Measurements from ENCODE around the gene TMEM191C. TPM values are rescaled to one million over a fixed set of nuclear protein-coding genes. Genes with fewer than 3 reads are reported as not detected.
"Not testable (repeated sequence)": the region's sequence is repeated elsewhere in the genome, so short reads cannot be mapped to it uniquely, and the experiment has no call there.

The TMEM191C gene
- total RNA-seq, 6 experiments from 2014 or later: 0.12 to 1.4 (median 0.66) TPM

DNA sequence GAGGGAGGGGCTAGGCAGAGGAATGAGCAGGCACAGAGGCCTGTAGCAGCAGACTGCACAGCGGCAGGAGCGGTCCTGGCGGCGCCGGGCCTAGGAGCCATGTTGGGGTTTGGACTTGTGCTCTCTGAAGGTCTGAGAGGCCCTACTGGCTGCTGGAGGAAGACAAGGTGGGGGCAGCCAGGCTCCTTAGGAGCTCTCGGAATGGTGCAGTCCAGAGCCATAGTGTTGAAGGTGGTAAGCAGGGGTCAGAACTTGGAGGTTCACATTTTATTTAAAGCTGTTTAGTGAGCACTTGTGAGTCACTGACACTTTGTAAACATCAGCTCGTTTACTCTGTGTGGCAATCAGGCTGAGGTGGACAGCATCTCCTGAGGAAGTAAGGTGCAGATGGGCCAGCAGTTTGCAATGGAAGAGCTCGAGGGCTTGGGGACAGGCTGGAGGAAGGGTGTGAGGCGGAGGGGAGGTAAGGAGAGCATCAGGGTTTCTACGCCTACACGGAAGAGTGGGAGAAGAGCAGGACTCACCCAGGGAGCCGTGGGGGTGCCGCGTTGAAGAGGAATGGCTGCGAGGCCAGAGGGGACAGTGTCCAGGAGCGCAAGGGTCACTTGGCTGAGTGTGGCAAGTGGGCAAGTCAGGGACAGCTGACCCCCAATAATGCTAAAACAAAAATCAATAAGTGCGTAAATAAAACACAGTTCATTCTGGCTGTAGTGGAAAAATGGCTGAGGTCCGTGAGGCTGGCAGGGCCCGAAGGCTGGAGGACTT lies 10.0 kb upstream of the TMEM191C start:
- Histone ChIP-seq H3K36me3 (no peaks in the 10 kb centered on the region), H3K4me3 (no peak overlapping the region), H3K9me3 (no peaks in the 10 kb centered on the region), H3K4me1 (peaks cover 0 to 32% (median 14%) of the 10 kb centered on the region in 4 donors), H3K27me3 (no peaks in the 10 kb centered on the region), H3K27ac (peak overlapping the region in 1 of 3 donors; percentile 55)
- DNase-seq (peak in 2 of 3 donors; percentile 77 to 80), ATAC-seq (peak; percentile 77 to 88 (median 82))
- TF ChIP-seq, protein P1, sequence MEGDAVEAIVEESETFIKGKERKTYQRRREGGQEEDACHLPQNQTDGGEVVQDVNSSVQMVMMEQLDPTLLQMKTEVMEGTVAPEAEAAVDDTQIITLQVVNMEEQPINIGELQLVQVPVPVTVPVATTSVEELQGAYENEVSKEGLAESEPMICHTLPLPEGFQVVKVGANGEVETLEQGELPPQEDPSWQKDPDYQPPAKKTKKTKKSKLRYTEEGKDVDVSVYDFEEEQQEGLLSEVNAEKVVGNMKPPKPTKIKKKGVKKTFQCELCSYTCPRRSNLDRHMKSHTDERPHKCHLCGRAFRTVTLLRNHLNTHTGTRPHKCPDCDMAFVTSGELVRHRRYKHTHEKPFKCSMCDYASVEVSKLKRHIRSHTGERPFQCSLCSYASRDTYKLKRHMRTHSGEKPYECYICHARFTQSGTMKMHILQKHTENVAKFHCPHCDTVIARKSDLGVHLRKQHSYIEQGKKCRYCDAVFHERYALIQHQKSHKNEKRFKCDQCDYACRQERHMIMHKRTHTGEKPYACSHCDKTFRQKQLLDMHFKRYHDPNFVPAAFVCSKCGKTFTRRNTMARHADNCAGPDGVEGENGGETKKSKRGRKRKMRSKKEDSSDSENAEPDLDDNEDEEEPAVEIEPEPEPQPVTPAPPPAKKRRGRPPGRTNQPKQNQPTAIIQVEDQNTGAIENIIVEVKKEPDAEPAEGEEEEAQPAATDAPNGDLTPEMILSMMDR (IDR thresholded peaks at IDR 0.05): no peak
- TF ChIP-seq POLR2A (IDR thresholded peaks at IDR 0.05): no peak
- WGBS (ENCODE audit: insufficient coverage, low coverage, low lambda C conversion rate, missing lambda C conversion rate): 40% methylated on average over 14 of the region's 19 CpGs
- intact Hi-C loops (cut with DNase I): no loop called here

DNA sequence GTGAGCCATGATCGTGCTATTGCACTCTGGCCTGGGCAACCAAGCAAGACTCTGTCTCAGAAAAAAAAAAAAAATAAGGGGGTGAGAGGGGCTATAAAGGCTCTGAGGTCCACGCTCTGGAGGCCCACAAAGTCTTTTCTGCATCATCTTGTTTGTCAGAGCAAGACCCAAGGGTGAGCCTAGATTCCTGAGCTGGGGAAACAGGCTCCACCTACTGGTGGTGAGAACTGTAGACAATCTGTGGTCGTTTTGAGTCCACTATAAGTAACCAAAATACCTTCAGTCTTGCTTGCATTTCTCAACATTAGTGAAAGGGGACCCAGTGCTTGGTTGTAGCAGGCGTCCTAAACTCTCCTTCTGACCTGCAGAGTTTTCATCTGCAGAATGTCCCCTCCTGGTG lies 4.5 kb upstream of the TMEM191C start:
- H3K36me3 ChIP-seq; H3K27me3 ChIP-seq; H3K27ac ChIP-seq; H3K4me3 ChIP-seq; intact Hi-C loops (cut with DNase I); H3K4me1 ChIP-seq; DNase-seq; H3K9me3 ChIP-seq: not testable (repeated sequence)
- WGBS (ENCODE audit: insufficient coverage, low coverage, low lambda C conversion rate, missing lambda C conversion rate): no CpG with 5 or more reads among the region's 4 CpGs
- ATAC-seq: peak; percentile 71 to 74 (median 72)

DNA sequence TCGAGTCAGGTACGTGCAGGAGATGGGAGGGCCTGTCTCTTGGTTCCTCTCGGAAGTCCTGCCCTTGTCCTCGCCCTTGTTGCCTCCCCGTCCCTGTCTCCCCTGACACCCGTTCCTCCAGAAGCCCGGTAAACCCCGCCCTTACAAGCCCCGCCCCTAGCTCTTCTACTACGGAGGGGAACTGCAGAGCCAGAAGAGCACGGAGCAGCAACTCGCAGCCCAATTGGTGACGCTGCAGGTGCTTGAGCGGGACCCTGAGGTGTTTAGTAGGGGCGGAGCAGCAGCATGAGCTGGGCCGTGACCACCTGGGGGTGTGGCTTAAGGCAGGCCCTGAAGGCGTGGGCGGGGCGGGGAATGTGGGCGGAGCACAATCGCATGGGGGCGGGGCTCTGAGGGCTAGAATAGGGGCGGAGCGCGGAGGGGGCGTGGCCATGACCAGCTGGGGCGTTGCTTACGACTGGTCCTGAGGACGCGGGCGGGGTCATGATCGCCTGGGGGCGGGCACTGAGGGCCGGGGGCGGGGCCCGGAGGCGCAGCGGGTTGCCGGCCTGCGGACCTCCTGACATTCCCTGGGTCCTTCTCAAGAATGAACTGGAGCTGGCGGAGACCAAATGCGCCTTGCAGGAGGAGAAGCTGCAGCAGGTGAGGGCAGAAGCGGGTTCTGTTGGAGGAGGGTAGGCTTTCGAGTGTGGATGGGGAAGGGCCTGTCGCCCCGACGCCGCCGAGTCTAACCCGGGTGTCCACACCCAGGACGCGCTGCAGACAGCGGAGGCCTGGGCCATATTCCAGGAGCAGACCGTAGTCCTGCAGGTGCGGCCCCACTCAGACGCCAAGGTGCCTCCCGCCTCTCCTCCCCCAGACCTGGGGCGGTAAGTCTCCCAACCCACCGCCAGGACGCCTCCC lies 1.3 kb downstream of the TMEM191C start:
- intact Hi-C loops (cut with DNase I); H3K27ac ChIP-seq; H3K27me3 ChIP-seq; H3K4me1 ChIP-seq; H3K36me3 ChIP-seq; H3K9me3 ChIP-seq: not testable (repeated sequence)
- H3K4me3 ChIP-seq: peak overlapping the region in 1 of 3 donors; percentile 36
- DNase-seq: peak; percentile 92 to 94 (median 93)
- no CpG with 5 or more reads among the region's 60 CpGs for WGBS (ENCODE audit: insufficient coverage, low coverage, low lambda C conversion rate, missing lambda C conversion rate)
- peak; percentile 92 to 94 (median 94) for ATAC-seq

DNA sequence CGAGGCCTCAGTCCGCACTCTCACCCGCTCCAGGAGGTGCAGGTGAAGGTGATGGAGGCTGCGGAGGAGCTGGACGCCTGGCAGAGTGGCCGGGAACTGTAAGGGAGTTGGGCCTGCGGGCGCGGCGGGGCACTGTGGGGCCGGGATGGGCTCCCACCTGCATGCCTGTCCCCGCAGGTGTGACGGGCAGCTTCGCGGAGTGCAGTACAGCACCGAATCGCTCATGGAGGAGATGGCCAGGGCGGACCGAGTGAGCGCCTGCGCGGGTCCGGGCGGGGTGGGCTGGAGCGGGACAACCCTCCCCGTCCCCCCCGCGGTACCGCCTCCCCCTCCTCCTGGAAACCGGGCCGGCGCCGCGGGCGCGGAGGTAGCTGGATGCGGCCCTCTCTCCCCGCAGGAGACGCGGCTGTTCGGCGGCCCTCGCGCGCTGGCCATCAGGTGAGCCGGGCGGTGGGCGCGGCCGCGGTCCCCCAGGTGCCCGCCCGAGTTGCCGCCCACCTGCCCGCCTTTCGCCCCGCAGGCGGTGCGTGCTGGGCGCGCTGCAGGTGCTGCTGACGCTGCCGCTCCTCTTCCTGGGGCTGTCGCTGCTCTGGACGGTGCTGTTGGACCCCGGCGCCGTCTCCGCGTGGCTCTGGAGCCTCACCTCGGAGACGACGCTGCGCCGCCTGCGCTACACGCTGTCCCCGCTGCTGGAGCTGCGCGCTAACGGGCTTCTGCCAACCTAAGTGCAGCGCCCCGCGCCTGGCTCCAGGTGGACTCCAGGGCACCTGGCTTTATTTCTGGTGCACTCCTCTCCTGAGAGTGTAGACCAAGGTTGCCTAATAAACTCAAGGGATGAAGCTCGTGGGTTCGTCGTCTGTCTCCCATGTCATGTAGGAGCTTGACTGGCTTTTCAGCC lies 2.2 kb downstream of the TMEM191C start:
- ATAC-seq; DNase-seq; H3K4me3 ChIP-seq; H3K9me3 ChIP-seq; H3K36me3 ChIP-seq; H3K4me1 ChIP-seq; intact Hi-C loops (cut with DNase I); H3K27ac ChIP-seq; H3K27me3 ChIP-seq: not testable (repeated sequence)
- WGBS (ENCODE audit: insufficient coverage, low coverage, low lambda C conversion rate, missing lambda C conversion rate): no CpG with 5 or more reads among the region's 87 CpGs

DNA sequence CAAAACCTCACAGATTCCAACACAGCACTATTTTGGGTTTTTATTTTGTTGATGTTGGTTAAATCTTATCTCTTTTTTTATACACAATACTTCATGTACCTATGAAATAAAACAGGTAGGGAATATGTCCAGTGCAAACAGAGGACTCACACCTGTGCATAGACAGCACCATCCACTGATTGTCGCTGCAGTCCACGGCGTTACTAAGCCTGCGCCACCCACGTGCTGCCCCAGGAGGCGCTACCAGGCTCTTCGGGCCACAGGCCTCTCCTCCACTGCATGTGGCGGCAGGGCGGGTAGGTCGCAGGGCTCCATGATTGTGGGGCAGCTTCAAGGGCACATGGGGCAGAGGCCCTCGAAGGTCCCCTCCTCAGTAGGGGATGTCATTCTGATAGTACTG lies 5.8 kb downstream of the TMEM191C start:
- H3K4me1 ChIP-seq; H3K36me3 ChIP-seq; intact Hi-C loops (cut with DNase I); H3K27ac ChIP-seq; DNase-seq; H3K4me3 ChIP-seq; H3K27me3 ChIP-seq; H3K9me3 ChIP-seq: not testable (repeated sequence)
- no CpG with 5 or more reads among the region's 11 CpGs for WGBS (ENCODE audit: insufficient coverage, low coverage, low lambda C conversion rate, missing lambda C conversion rate)
- ATAC-seq: peak; percentile 34 to 54 (median 40)

DNA sequence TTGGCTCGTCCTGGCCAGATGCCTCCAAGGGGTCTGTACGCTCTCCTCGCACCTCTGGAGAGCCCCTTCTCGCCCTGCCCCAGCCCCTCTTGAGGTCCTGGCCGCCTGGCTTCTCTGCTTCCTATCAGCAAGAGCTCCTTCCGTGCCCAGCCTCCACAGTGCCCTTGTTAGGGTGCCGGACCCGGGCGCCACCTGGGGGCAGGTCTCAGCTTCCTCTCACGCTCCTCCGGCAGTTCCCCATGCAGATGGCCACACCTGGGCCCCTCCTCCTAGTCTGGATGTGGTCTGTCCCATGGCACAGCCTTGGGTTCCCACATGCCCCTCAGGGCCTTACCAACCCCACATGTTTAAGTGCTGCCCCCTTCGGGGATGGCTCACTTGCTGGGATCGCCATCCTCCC lies 6.5 kb downstream of the TMEM191C start:
- intact Hi-C loops (cut with DNase I); H3K27ac ChIP-seq; H3K27me3 ChIP-seq; H3K4me3 ChIP-seq; H3K9me3 ChIP-seq; H3K4me1 ChIP-seq; H3K36me3 ChIP-seq; DNase-seq; ATAC-seq: not testable (repeated sequence)
- no CpG with 5 or more reads among the region's 13 CpGs for WGBS (ENCODE audit: insufficient coverage, low coverage, low lambda C conversion rate, missing lambda C conversion rate)

DNA sequence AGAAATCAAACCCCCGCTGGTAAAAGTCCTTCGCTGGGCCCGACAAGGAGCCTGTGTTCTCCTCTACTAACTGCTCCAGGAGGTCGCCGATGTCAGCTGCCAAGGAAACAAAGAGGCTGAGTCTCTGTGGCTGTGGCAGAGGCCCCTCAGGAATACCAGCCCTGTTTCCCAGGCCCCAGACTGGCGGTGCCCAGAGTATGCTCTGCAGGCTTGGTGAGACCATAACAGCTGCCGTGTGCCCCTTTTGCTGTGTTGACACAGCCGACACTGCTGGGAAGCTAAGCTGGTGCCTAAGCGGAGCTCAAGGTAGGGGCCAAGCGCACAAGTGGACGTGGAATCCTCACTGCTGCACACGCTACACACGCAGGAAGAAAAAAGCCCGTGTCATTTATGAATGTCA lies 16.9 kb downstream of the TMEM191C start:
- H3K4me1 ChIP-seq; H3K4me3 ChIP-seq; intact Hi-C loops (cut with DNase I); H3K9me3 ChIP-seq; H3K27me3 ChIP-seq; H3K27ac ChIP-seq; DNase-seq; ATAC-seq; H3K36me3 ChIP-seq: not testable (repeated sequence)
- no CpG with 5 or more reads among the region's 14 CpGs for WGBS (ENCODE audit: insufficient coverage, low coverage, low lambda C conversion rate, missing lambda C conversion rate)

DNA sequence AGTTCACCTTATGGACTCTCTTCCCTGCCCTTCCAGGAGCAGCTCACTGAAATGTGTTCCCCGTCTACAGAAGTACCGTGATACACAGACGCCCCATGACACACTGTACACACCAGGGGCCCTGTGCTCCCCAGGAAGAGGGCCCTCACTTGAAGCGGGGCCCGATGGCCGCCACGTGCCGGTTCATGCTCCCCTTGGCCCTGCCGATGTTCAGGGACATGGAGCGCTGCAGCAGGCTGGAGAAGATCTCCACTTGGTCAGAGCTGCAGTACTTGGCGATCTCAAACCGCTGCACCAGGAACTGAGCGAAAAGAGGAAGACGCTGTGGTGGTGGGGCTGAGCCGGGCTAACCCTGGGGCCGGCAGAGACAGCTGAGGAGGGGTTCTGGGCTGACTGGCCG lies 20.5 kb downstream of the TMEM191C start:
- DNase-seq; intact Hi-C loops (cut with DNase I); ATAC-seq; H3K27ac ChIP-seq; H3K4me3 ChIP-seq; H3K27me3 ChIP-seq; H3K36me3 ChIP-seq; H3K4me1 ChIP-seq; H3K9me3 ChIP-seq: not testable (repeated sequence)
- no CpG with 5 or more reads among the region's 17 CpGs for WGBS (ENCODE audit: insufficient coverage, low coverage, low lambda C conversion rate, missing lambda C conversion rate)

DNA sequence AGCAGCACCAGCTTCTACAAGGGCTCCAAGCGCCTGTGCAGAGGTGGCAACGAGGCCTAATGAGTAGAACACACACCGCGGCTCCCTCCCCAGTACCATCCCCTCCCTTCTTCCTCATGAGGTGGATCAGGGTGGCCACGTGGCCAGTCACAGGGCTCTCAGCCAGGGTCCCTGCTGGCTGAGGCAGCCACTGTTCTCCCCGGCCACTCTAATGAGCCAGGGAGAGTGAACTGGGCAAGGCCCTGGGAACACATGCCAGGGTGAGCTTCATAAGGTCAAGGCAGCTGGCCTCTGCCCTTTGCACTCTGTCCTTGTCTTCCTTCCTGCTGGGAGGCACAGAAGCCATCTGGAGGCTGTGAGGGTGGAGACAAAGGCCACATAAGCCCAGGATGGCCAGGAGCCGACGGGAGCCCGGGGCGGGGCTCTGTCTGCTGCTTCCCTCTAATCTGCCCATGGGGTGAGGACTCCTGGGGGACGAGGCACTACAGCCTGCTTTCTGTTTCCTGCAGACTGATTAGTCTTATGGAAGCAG lies 22.0 kb downstream of the TMEM191C start:
- ATAC-seq (peak; percentile 80 to 87 (median 82)), DNase-seq (peak; percentile 49 to 82 (median 74))
- WGBS (ENCODE audit: insufficient coverage, low coverage, low lambda C conversion rate, missing lambda C conversion rate): no CpG with 5 or more reads among the region's 11 CpGs
- H3K9me3 ChIP-seq; H3K36me3 ChIP-seq; H3K4me3 ChIP-seq; H3K27me3 ChIP-seq; intact Hi-C loops (cut with DNase I); H3K27ac ChIP-seq; H3K4me1 ChIP-seq: not testable (repeated sequence)
